ENCODE results near the gene GAPVD1. TPM values are rescaled to one million over a fixed set of nuclear protein-coding genes. Genes with fewer than 3 reads are reported as not detected.
A peak's percentile ranks its signal among the peaks of the same experiment; 100 is the strongest.
"Not testable (repeated sequence)": the region's sequence is repeated elsewhere in the genome, so short reads cannot be mapped to it uniquely, and the experiment has no call there.

GAPVD1 gene
- total RNA-seq, 1 experiment from 2014 or later: 50.7 TPM

GRCh38 chr9:125236520-125237159, 25.0 kb upstream of the GAPVD1 start:
- Histone ChIP-seq H3K36me3 (ENCODE audit: insufficient read depth, low read length) (peaks cover 54% of the 10 kb centered on the region), H3K79me2 (ENCODE audit: low read length) (peaks cover 27% of the 10 kb centered on the region), H4K20me1 (ENCODE audit: insufficient read depth, low read depth, low read length) (peaks cover 38% of the 10 kb centered on the region), H3K4me1 (ENCODE audit: low read length) (peaks cover 24% of the 10 kb centered on the region)
- not testable (repeated sequence) for H3K27me3 ChIP-seq (ENCODE audit: low read length); H3K4me2 ChIP-seq (ENCODE audit: low read depth, low read length, poor library complexity, severe bottlenecking); H3K9me2 ChIP-seq (replicated peaks; ENCODE audit: insufficient read depth, low read length); H3K9ac ChIP-seq (ENCODE audit: low read length); DNase-seq; H3K4me3 ChIP-seq (ENCODE audit: low read length); H3K9me3 ChIP-seq (ENCODE audit: low read length); H3K27ac ChIP-seq (ENCODE audit: low read length); H2AFZ ChIP-seq (ENCODE audit: low read length)

- no peak overlapping the region for H2AFZ ChIP-seq (ENCODE audit: low read length)
- H3K36me3 ChIP-seq (ENCODE audit: insufficient read depth, low read length): peaks cover 51% of the 10 kb centered on the region
- H4K20me1 ChIP-seq (ENCODE audit: insufficient read depth, low read depth, low read length): peaks cover 38% of the 10 kb centered on the region
- peaks cover 29% of the 10 kb centered on the region for H3K4me1 ChIP-seq (ENCODE audit: low read length)
- H3K4me3 ChIP-seq (ENCODE audit: low read length): peak overlapping the region; percentile 95; the same call in 1 of the 2 replicates
- H3K9ac ChIP-seq (ENCODE audit: low read length): no peak overlapping the region; the same call in 1 of the 2 replicates
- no peaks in the 10 kb centered on the region for H3K27me3 ChIP-seq (ENCODE audit: low read length)
- H3K79me2 ChIP-seq (ENCODE audit: low read length): peaks cover 34% of the 10 kb centered on the region
- no peak for DNase-seq
- no peaks in the 10 kb centered on the region for H3K9me2 ChIP-seq (replicated peaks; ENCODE audit: insufficient read depth, low read length)
- no peaks in the 10 kb centered on the region for H3K9me3 ChIP-seq (ENCODE audit: low read length)
- no peak overlapping the region for H3K27ac ChIP-seq (ENCODE audit: low read length)
- H3K4me2 ChIP-seq (ENCODE audit: low read depth, low read length, poor library complexity, severe bottlenecking): peak overlapping the region; percentile 96
Observed at GRCh38 chr9:125238127-125238914, 23.3 kb upstream of the GAPVD1 start.

- peak overlapping the region; percentile 96 for H3K4me2 ChIP-seq (ENCODE audit: low read depth, low read length, poor library complexity, severe bottlenecking)
- H3K36me3 ChIP-seq (ENCODE audit: insufficient read depth, low read length): peaks cover 51% of the 10 kb centered on the region
- H3K9ac ChIP-seq (ENCODE audit: low read length): no peak overlapping the region; the same call in 1 of the 2 replicates
- H2AFZ ChIP-seq (ENCODE audit: low read length): no peak overlapping the region
- no peaks in the 10 kb centered on the region for H3K9me3 ChIP-seq (ENCODE audit: low read length)
- H4K20me1 ChIP-seq (ENCODE audit: insufficient read depth, low read depth, low read length): peaks cover 38% of the 10 kb centered on the region
- DNase-seq: no peak
- H3K27ac ChIP-seq (ENCODE audit: low read length): no peak overlapping the region
- peaks cover 29% of the 10 kb centered on the region for H3K4me1 ChIP-seq (ENCODE audit: low read length)
- peak overlapping the region; percentile 95 for H3K4me3 ChIP-seq (ENCODE audit: low read length)
- no peaks in the 10 kb centered on the region for H3K27me3 ChIP-seq (ENCODE audit: low read length)
- peaks cover 34% of the 10 kb centered on the region for H3K79me2 ChIP-seq (ENCODE audit: low read length)
- H3K9me2 ChIP-seq (replicated peaks; ENCODE audit: insufficient read depth, low read length): no peaks in the 10 kb centered on the region
Observed at GRCh38 chr9:125238915-125239446, 22.6 kb upstream of the GAPVD1 start.

GRCh38 chr9:125239631-125240597, 21.7 kb upstream of the GAPVD1 start:
- Histone ChIP-seq H3K36me3 (ENCODE audit: insufficient read depth, low read length) (peaks cover 51% of the 10 kb centered on the region), H3K27ac (ENCODE audit: low read length) (peak overlapping the region; percentile 56), H2AFZ (ENCODE audit: low read length) (no peak overlapping the region), H3K9ac (ENCODE audit: low read length) (peak overlapping the region; percentile 91), H3K79me2 (ENCODE audit: low read length) (peaks cover 34% of the 10 kb centered on the region), H3K4me3 (ENCODE audit: low read length) (peak overlapping the region; percentile 95), H3K9me3 (ENCODE audit: low read length) (no peaks in the 10 kb centered on the region), H3K4me2 (ENCODE audit: low read depth, low read length, poor library complexity, severe bottlenecking) (peak overlapping the region; percentile 96), H3K4me1 (ENCODE audit: low read length) (peaks cover 29% of the 10 kb centered on the region), H4K20me1 (ENCODE audit: insufficient read depth, low read depth, low read length) (peaks cover 38% of the 10 kb centered on the region), H3K9me2 (replicated peaks; ENCODE audit: insufficient read depth, low read length) (no peaks in the 10 kb centered on the region), H3K27me3 (ENCODE audit: low read length) (no peaks in the 10 kb centered on the region)
- peak; percentile 56 for DNase-seq

- Histone ChIP-seq H3K79me2 (ENCODE audit: low read length) (peaks cover 34% of the 10 kb centered on the region), H3K4me2 (ENCODE audit: low read depth, low read length, poor library complexity, severe bottlenecking) (peak overlapping the region; percentile 96), H4K20me1 (ENCODE audit: insufficient read depth, low read depth, low read length) (peaks cover 35% of the 10 kb centered on the region), H3K36me3 (ENCODE audit: insufficient read depth, low read length) (peaks cover 47% of the 10 kb centered on the region), H3K9me3 (ENCODE audit: low read length) (no peaks in the 10 kb centered on the region), H3K4me1 (ENCODE audit: low read length) (peaks cover 29% of the 10 kb centered on the region), H3K4me3 (ENCODE audit: low read length) (peak overlapping the region; percentile 95), H2AFZ (ENCODE audit: low read length) (no peak overlapping the region), H3K27me3 (ENCODE audit: low read length) (no peaks in the 10 kb centered on the region), H3K9me2 (replicated peaks; ENCODE audit: insufficient read depth, low read length) (no peaks in the 10 kb centered on the region), H3K9ac (ENCODE audit: low read length) (peak overlapping the region; percentile 91), H3K27ac (ENCODE audit: low read length) (peak overlapping the region; percentile 56)
- DNase-seq: peak; percentile 61
Observed at GRCh38 chr9:125240649-125240999, 21.0 kb upstream of the GAPVD1 start.

- H3K27me3 ChIP-seq (ENCODE audit: low read length): no peaks in the 10 kb centered on the region
- no peaks in the 10 kb centered on the region for H3K9me3 ChIP-seq (ENCODE audit: low read length)
- H3K27ac ChIP-seq (ENCODE audit: low read length): peak within 1 kb of the TSS; percentile 56
- H3K9me2 ChIP-seq (replicated peaks; ENCODE audit: insufficient read depth, low read length): no peaks in the 10 kb centered on the region
- peak; percentile 99 for DNase-seq
- H3K4me3 ChIP-seq (ENCODE audit: low read length): peak within 1 kb of the TSS; percentile 95
- peaks cover 29% of the 10 kb centered on the region for H4K20me1 ChIP-seq (ENCODE audit: insufficient read depth, low read depth, low read length)
- H3K9ac ChIP-seq (ENCODE audit: low read length): peak within 1 kb of the TSS; percentile 91
- H3K4me2 ChIP-seq (ENCODE audit: low read depth, low read length, poor library complexity, severe bottlenecking): peak within 1 kb of the TSS; percentile 96
- H3K36me3 ChIP-seq (ENCODE audit: insufficient read depth, low read length): peaks cover 41% of the 10 kb centered on the region
- H3K79me2 ChIP-seq (ENCODE audit: low read length): peaks cover 34% of the 10 kb centered on the region
- peaks cover 29% of the 10 kb centered on the region for H3K4me1 ChIP-seq (ENCODE audit: low read length)
- H2AFZ ChIP-seq (ENCODE audit: low read length): no peak within 1 kb of the TSS
Observed at GRCh38 chr9:125241000-125241862, 20.4 kb upstream of the GAPVD1 start, which contains the start of gene HSPA5. TSS of gene HSPA5 (minus strand) at chr9:125241343. CDS start at chr9:125241126, 217 bp downstream.

All from Karpas-422 (cell line).